ENCODE data around the gene DHRS12.
A peak's percentile ranks its signal among the peaks of the same experiment; 100 is the strongest.

DHRS12 gene

DNA sequence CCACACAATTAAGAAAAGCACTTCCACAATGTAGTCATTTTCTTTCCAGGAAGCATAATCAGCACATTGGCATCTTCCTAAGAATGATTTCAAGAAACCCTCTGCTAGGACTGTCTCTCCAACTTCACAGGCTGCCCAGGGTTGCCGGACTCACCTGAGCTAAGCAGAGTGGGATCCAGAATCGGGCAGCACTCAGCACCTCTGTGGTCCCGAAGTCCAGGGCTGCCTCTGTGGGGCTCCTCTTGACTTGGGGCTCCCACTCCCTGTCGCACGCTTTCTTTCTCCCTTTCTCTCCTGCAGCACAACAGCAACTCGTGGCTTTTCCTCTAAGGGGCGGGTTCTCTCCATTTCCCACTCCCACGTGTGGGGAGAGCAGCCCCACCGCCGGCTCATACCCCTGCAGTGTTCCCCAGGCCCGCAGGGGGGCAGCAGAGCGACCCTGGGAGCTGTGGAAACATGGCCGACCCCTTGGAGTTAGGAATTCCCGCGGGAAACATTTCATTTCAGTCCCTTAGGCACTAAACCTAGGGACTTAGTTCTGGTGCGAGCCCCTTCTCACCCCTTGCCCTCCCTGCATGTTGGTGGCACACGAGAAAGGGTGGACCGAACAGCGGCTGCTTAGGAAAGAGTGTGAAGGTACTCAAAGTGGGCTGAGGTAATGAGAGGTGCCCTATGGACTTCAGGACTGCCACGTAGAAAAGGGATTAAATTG lies 41.1 kb upstream of the DHRS12 start, which contains the start of gene TMEM272:
Gene TMEM272 (minus strand): TSS at position 316 of the 712 bp plus-strand sequence. CDS start 6,647 bp downstream, outside the sequence.
- TF ChIP-seq, protein P1, sequence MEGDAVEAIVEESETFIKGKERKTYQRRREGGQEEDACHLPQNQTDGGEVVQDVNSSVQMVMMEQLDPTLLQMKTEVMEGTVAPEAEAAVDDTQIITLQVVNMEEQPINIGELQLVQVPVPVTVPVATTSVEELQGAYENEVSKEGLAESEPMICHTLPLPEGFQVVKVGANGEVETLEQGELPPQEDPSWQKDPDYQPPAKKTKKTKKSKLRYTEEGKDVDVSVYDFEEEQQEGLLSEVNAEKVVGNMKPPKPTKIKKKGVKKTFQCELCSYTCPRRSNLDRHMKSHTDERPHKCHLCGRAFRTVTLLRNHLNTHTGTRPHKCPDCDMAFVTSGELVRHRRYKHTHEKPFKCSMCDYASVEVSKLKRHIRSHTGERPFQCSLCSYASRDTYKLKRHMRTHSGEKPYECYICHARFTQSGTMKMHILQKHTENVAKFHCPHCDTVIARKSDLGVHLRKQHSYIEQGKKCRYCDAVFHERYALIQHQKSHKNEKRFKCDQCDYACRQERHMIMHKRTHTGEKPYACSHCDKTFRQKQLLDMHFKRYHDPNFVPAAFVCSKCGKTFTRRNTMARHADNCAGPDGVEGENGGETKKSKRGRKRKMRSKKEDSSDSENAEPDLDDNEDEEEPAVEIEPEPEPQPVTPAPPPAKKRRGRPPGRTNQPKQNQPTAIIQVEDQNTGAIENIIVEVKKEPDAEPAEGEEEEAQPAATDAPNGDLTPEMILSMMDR (IDR thresholded peaks at IDR 0.05; ENCODE audit: control insufficient read depth, insufficient read depth, low read depth, low read length, missing control alignments), result peak; percentile 89
- DNase-seq (ENCODE audit: low read depth), result no peak
- H3K4me3 ChIP-seq (ENCODE audit: control insufficient read depth, low read depth, low read length), result no peak within 1 kb of the TSS

DNA sequence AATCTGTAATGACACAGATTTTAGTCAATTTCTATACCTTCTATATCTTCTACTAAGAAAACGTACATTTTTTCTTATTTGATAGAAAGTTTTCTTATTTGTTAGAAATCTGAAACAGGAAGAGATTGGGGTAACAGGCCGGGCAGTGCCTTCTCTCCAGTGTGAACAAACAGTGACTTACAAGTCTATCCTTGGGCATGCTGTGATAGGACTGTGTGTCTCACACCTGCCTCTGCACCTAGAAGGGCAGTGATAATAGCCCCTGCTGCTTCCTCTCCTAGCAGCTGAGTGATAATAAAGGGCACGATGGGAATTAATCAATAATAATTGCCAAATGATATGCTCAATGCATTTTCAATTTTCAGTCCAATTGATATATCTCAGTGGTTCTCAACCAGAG lies 39.6 kb upstream of the DHRS12 start:
- TF ChIP-seq, protein P1 (IDR thresholded peaks at IDR 0.05; ENCODE audit: control insufficient read depth, insufficient read depth, low read depth, low read length, missing control alignments), result no peak
- no peak overlapping the region for H3K4me3 ChIP-seq (ENCODE audit: control insufficient read depth, low read depth, low read length)
- DNase-seq (ENCODE audit: low read depth), result no peak

DNA sequence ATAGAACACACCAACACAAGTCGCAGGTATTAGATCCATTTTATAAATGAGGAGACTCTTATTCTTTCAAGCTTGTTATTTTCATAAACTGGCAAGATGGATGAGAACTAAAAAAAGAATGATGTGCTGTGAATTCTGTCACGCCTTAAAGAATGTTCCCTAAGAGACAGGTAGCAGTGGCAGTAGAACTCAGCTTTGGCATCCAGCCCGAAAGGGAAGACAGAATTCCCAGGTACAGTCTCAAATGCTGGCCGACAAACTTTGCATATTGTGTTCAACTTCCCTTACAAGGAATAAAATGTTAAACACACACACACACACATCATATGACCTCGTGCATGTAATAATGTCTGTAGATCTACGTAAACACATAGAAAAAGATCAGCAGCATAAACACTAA lies 37.8 kb upstream of the DHRS12 start:
- no peak overlapping the region for H3K4me3 ChIP-seq (ENCODE audit: control insufficient read depth, low read depth, low read length)
- TF ChIP-seq, protein P1 (IDR thresholded peaks at IDR 0.05; ENCODE audit: control insufficient read depth, insufficient read depth, low read depth, low read length, missing control alignments), result no peak
- no peak for DNase-seq (ENCODE audit: low read depth)

DNA sequence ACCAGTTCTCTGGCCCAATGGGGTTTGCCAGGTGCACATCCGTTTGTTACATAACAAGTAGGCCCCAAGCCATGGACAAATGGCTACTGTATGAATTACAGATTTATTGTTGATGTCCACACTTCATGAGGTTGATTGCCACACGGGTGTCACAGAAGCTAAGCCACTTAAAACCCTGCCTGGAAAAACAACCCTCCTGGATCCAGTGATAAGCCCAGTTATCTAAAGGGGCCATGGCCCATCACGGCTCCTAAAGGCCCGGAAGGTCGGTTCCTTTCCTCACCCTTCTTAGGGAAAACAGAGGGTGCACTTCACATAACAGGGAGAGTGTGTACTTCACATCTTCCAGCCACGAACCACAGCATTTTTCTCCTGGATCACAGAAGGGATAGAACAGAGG lies 37.0 kb upstream of the DHRS12 start:
- TF ChIP-seq, protein P1 (IDR thresholded peaks at IDR 0.05; ENCODE audit: control insufficient read depth, insufficient read depth, low read depth, low read length, missing control alignments), result no peak
- no peak overlapping the region for H3K4me3 ChIP-seq (ENCODE audit: control insufficient read depth, low read depth, low read length)
- no peak for DNase-seq (ENCODE audit: low read depth)

DNA sequence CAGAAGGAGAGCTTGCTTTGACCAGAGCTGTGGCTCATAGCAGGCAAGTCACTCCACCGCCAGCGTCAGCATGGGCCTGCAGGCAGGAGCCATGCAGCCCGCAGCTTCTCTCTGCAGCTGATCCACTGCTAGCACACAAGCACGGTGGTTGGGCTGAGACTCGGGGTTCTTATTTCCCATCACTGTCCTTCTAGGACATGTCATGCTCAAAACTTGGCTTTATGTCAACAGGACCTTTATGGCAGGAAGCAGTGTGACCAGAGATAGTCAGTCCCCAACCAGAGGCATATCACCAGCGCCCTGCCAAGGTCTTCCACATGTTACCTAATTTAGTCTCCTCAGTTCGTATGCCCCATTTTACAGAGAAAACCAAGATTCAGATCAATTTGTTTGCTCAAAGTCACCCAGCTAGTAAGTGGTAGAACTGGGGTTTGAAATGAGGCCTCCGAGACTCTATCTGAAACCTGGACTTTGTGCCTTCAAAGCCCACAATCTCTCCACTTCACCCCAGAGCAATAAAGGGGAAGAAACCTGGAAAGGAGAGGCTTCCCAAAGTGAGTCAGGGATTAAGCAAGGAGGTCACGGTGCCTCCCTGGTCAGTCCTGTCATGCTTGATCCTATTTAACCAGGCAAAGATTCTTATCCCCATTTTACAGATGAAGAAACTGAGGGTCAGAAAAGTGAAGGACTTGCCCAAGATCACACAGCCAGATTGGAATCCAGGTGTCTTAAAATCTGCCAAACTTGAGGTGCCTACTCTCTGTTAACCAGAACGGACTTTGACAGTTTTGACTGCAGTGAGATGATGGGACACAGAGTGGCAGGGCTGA lies 36.0 kb upstream of the DHRS12 start:
- TF ChIP-seq, protein P1 (IDR thresholded peaks at IDR 0.05; ENCODE audit: control insufficient read depth, insufficient read depth, low read depth, low read length, missing control alignments), result no peak
- DNase-seq (ENCODE audit: low read depth), result no peak
- H3K4me3 ChIP-seq (ENCODE audit: control insufficient read depth, low read depth, low read length), result no peak overlapping the region

DNA sequence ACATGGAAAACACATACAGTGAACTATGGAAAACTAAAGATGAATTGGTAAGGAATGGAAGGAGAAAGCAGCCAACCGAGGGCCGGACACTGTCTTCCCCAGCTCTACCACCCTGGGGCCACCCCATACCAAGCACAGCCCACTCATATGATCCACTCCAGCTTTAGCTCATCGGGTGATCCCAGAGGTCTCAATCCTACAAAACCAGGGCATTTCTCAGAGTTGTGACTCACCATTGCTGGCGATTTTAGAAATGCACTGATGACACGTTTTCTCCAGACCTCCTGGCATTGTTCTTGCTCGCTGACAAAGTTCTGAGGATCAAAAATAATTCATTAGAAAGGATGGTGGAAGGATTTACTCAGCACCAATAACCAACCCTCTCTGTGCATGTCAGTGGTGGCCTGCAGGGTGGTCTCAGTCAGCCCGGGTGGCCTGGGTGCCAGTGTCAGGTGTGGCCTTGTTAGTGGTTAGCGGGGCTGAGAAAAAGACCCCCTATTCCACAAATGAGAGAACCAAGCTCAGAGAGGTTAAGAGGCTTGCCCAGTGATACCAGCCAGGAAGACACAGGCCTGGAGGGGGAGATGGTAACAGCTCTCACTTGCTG lies 34.4 kb upstream of the DHRS12 start:
- DNase-seq (ENCODE audit: low read depth), result peak; percentile 46
- TF ChIP-seq, protein P1 (IDR thresholded peaks at IDR 0.05; ENCODE audit: control insufficient read depth, insufficient read depth, low read depth, low read length, missing control alignments), result no peak

More for the DNA sequence above, 34.4 kb upstream of the DHRS12 start:
- H3K4me3 ChIP-seq (ENCODE audit: control insufficient read depth, low read depth, low read length), result no peak overlapping the region
